ENCODE measurements around the gene HAO2.

Gene HAO2

DNA sequence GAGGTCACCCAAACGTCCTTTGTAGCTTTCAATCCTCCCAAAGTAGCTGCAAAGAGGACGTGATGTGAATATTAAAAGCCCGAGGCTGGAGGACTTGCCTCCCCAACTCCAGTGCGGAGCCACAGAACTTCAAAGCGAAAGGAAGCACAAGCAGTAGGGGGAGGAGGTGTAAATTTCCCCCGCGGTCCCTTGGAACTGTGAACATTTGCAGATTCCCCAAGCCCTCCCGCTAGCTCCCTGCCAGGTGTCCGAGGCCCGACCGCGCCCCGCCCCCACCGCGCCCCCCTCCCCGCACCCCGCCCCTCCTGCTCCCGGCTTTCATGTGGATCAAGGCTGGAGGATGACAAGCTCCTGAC, 41.5 kb upstream of the HAO2 start:
- peak; percentile 11; the same call in 1 of the 3 replicates for ATAC-seq
- TF ChIP-seq ZC3H10 (CRISPR knock-in tag; IDR thresholded peaks at IDR 0.05) = no peak
- TF ChIP-seq, protein P1, sequence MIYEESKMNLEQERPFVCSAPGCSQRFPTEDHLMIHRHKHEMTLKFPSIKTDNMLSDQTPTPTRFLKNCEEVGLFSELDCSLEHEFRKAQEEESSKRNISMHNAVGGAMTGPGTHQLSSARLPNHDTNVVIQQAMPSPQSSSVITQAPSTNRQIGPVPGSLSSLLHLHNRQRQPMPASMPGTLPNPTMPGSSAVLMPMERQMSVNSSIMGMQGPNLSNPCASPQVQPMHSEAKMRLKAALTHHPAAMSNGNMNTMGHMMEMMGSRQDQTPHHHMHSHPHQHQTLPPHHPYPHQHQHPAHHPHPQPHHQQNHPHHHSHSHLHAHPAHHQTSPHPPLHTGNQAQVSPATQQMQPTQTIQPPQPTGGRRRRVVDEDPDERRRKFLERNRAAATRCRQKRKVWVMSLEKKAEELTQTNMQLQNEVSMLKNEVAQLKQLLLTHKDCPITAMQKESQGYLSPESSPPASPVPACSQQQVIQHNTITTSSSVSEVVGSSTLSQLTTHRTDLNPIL (CRISPR knock-in tag; IDR thresholded peaks at IDR 0.05; ENCODE audit: low read depth) = no peak
- no peak for TF ChIP-seq ZFP3 (CRISPR knock-in tag; IDR thresholded peaks at IDR 0.05)
- no peak for TF ChIP-seq PATZ1 (CRISPR knock-in tag; IDR thresholded peaks at IDR 0.05; ENCODE audit: borderline replicate concordance)
- TF ChIP-seq ZNF565 (CRISPR knock-in tag; conservative IDR thresholded peaks at IDR 0.05; ENCODE audit: low read depth) = no peak
- no peak for TF ChIP-seq TOX (CRISPR knock-in tag; IDR thresholded peaks at IDR 0.05; ENCODE audit: borderline replicate concordance)
- TF ChIP-seq, protein P2, sequence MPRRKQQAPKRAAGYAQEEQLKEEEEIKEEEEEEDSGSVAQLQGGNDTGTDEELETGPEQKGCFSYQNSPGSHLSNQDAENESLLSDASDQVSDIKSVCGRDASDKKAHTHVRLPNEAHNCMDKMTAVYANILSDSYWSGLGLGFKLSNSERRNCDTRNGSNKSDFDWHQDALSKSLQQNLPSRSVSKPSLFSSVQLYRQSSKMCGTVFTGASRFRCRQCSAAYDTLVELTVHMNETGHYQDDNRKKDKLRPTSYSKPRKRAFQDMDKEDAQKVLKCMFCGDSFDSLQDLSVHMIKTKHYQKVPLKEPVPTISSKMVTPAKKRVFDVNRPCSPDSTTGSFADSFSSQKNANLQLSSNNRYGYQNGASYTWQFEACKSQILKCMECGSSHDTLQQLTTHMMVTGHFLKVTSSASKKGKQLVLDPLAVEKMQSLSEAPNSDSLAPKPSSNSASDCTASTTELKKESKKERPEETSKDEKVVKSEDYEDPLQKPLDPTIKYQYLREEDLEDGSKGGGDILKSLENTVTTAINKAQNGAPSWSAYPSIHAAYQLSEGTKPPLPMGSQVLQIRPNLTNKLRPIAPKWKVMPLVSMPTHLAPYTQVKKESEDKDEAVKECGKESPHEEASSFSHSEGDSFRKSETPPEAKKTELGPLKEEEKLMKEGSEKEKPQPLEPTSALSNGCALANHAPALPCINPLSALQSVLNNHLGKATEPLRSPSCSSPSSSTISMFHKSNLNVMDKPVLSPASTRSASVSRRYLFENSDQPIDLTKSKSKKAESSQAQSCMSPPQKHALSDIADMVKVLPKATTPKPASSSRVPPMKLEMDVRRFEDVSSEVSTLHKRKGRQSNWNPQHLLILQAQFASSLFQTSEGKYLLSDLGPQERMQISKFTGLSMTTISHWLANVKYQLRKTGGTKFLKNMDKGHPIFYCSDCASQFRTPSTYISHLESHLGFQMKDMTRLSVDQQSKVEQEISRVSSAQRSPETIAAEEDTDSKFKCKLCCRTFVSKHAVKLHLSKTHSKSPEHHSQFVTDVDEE (CRISPR knock-in tag; IDR thresholded peaks at IDR 0.05) = no peak
- TF ChIP-seq GLIS3 (CRISPR knock-in tag; IDR thresholded peaks at IDR 0.05) = no peak
- TF ChIP-seq CSDC2 (CRISPR knock-in tag; IDR thresholded peaks at IDR 0.05) = no peak
- TF ChIP-seq ESRRG (CRISPR knock-in tag; IDR thresholded peaks at IDR 0.05) = no peak

DNA sequence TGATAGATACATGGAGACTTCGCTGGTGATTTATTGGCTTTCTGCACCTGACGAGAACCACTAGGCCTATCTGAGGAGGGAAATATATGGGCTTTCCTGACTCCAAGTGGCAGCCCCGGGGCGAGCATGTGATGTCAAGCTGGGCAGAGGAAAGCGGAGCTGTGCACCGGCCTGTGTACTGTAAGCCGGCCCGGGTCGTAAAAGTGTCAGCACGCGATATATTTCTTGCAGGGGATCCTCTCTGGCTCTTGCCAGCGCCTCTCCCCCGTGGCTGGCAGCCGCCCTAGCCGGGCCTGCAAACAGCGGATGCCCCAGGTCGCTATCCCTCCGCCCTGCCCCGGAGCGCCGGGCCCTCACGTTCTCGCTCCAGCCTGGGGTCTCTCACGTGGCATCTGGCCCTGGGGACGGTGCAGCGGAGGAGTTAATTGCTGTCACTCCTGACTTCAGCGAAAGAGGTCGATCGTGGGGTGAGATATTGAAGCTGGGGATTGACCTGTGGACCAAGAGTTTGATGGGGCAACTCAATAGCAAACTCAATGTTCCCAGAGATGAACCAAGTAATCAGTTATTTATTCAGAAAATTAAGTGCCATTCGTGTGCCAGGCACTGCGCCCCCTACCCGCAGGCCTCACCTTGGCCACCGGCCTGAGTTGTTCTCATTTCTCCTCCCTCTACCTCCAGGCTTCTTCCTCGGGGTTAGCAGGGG, 41.0 kb upstream of the HAO2 start:
- TF ChIP-seq ZC3H10 (CRISPR knock-in tag; IDR thresholded peaks at IDR 0.05) = no peak
- TF ChIP-seq PPARA (CRISPR knock-in tag; IDR thresholded peaks at IDR 0.05; ENCODE audit: borderline replicate concordance) = no peak
- no peak for TF ChIP-seq ZFP3 (CRISPR knock-in tag; IDR thresholded peaks at IDR 0.05)
- TF ChIP-seq CSDC2 (CRISPR knock-in tag; IDR thresholded peaks at IDR 0.05) = no peak
- no peak for TF ChIP-seq PATZ1 (CRISPR knock-in tag; IDR thresholded peaks at IDR 0.05; ENCODE audit: borderline replicate concordance)
- TF ChIP-seq, protein P3, sequence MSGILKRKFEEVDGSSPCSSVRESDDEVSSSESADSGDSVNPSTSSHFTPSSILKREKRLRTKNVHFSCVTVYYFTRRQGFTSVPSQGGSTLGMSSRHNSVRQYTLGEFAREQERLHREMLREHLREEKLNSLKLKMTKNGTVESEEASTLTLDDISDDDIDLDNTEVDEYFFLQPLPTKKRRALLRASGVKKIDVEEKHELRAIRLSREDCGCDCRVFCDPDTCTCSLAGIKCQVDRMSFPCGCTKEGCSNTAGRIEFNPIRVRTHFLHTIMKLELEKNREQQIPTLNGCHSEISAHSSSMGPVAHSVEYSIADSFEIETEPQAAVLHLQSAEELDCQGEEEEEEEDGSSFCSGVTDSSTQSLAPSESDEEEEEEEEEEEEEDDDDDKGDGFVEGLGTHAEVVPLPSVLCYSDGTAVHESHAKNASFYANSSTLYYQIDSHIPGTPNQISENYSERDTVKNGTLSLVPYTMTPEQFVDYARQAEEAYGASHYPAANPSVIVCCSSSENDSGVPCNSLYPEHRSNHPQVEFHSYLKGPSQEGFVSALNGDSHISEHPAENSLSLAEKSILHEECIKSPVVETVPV (CRISPR knock-in tag; IDR thresholded peaks at IDR 0.05) = no peak
- TF ChIP-seq RARB (CRISPR knock-in tag; IDR thresholded peaks at IDR 0.05) = no peak
- TF ChIP-seq ZFP30 (CRISPR knock-in tag; IDR thresholded peaks at IDR 0.05) = no peak
- TF ChIP-seq TOX (CRISPR knock-in tag; IDR thresholded peaks at IDR 0.05; ENCODE audit: borderline replicate concordance) = no peak
- peak; percentile 87 for ATAC-seq

DNA sequence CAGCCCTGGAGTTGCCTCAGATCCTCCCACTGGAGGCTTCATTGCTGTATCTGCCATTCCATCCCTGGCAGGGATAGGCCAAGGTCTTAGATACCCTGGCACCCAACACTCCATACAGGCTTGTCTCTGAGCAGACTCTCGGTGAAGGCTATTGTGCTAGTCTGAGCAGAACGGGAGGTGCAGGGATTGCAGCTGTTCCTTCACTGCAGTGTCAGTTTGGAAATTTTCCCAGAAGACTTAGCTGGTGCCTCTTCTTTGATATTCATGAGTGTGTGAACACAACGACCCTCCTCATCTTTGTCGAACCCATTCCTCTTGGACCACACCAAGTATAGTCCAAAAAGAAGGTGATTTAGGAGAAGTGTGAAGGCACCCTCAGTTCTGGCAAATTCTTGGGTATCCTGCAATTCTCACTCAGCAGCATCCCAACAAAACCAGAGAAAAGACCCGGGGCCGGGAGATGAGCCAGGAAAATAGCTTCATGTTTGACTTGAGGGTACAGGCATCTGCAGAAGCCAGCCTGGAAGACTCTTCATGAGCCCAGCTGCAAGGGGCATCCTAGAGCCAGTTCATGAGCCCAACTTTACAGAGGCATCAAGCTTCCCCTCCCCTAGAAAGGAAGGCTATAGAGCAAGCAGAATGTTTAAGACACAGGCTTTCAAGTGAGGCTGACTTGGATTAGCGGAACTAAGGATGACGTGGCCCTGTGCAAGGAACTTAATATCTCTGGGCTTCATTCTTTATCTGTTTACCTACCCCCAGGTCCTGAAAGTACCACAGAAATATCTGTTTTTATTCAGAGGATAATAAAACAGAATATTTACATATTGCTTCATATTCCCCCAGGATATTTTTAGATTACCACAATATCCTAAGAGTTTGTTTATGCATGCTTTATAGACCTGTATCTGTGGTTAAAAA, 38.8 kb upstream of the HAO2 start:
- no peak for ATAC-seq
- TF ChIP-seq, protein P3 (CRISPR knock-in tag; IDR thresholded peaks at IDR 0.05) = no peak
- TF ChIP-seq, protein P1 (CRISPR knock-in tag; IDR thresholded peaks at IDR 0.05; ENCODE audit: low read depth) = no peak
- TF ChIP-seq ZNF70 (CRISPR knock-in tag; IDR thresholded peaks at IDR 0.05) (no peak), PATZ1 (CRISPR knock-in tag; IDR thresholded peaks at IDR 0.05; ENCODE audit: borderline replicate concordance) (no peak), ZNF565 (CRISPR knock-in tag; conservative IDR thresholded peaks at IDR 0.05; ENCODE audit: low read depth) (no peak), ZFP30 (CRISPR knock-in tag; IDR thresholded peaks at IDR 0.05) (no peak), SNAI2 (CRISPR knock-in tag; IDR thresholded peaks at IDR 0.05) (no peak), TCF4 (CRISPR knock-in tag; IDR thresholded peaks at IDR 0.05; ENCODE audit: borderline replicate concordance) (no peak), ESRRG (CRISPR knock-in tag; IDR thresholded peaks at IDR 0.05) (no peak), ZC3H10 (CRISPR knock-in tag; IDR thresholded peaks at IDR 0.05) (no peak), ZFP3 (CRISPR knock-in tag; IDR thresholded peaks at IDR 0.05) (no peak), RARB (CRISPR knock-in tag; IDR thresholded peaks at IDR 0.05) (no peak), CSDC2 (CRISPR knock-in tag; IDR thresholded peaks at IDR 0.05) (no peak), GLIS3 (CRISPR knock-in tag; IDR thresholded peaks at IDR 0.05) (no peak), BACH2 (CRISPR knock-in tag; IDR thresholded peaks at IDR 0.05; ENCODE audit: borderline replicate concordance) (no peak), TOX (CRISPR knock-in tag; IDR thresholded peaks at IDR 0.05; ENCODE audit: borderline replicate concordance) (no peak)

Data from SK-N-SH treated with all-trans-retinoic acid at 6 μM for 48 hours (cell line).